Measurements from ENCODE around the gene ANKRD17.
A peak's percentile ranks its signal among the peaks of the same experiment; 100 is the strongest.

Gene ANKRD17

DNA sequence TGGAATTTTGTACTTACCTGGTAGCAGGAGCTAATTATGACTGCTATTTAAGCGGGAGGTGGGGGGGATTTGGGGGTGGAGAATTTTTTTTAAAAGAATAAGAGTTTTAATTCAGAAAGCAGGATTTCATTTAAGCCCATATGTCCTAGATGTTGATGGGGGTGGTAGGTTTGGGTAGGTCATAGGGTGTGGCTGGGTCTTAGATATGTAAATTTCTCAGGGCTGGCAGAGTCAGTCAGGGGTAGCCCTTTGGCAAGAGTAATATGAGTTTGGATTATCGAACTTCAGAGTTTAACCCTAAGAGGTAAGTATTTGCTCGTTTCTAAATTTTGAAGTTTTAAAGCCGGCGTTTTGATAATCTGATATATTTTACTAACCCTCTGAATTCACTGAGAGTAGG lies 153.9 kb downstream of the ANKRD17 start:
- DNase-seq = no peak

DNA sequence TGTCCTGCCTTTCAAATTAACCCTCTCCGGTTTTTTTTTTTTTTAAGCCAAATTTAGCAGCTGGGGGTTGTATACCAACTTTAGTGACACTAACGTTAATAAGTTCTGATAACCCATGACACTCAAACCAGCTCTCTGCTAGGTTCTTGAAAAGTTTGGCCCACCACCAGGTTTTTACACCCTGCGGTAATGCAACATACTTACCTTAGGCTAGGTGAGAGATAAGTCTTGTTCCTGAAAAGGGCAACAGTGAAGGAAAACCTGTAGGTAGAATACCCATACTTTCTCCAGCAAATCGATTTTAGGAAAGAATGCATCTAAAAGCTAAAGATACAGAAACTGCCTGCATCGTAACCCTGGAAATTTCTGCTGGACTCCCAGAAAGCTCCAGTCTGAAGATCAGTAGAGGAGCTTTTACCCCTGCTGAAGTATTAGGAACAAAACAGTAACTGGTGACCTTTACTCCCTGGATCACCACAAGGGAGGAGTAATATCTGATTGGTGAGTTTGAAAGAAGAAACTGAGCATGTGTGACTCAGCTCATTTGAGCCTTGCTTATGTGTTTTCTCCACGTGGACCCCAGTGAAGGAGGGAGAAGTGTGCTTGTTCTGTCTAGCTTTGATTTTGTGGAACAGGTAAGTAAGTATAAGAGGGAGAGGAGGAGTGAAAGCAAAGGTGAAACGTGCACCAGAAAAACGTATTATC lies 154.6 kb downstream of the ANKRD17 start:
- no peak for DNase-seq

DNA sequence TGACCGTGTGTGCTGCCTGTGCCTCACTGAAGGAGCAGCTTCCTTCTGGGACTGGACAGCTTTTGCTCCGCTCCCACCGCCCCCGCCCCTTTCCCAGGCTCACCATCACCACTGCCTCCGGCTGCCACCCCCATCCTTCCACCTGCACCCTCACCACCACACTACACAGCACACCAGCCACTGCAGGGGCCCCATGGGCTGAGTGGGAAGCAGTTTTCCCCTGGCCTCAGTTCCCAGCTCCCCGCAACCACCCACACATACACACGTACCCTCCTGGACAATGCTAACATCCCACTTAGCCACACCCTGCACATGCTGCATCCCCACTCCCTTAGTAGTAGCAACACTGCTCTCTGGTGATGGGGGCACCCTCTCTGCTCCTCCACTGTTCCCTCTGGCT lies 159.5 kb downstream of the ANKRD17 start:
- DNase-seq = no peak

DNA sequence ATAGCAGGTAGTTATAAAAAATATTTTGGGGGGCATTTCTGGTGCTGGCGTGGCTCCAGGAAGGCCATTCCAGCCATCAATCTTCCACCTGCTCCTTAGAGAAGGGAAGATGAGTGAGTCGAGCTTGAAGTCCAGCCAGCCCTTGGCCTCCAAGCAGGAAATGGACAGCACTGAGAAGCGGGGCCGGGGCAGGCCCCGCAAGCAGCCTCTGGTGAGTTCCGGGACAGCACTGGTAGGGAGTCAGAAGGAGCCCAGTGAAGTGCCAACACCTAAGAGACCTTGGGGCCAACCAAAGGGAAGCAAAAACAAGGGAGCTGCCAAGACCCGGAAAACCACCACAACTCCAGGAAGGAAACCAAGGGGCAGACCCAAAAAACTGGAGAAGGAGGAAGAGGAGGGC lies 159.9 kb downstream of the ANKRD17 start:
- no peak for DNase-seq

DNA sequence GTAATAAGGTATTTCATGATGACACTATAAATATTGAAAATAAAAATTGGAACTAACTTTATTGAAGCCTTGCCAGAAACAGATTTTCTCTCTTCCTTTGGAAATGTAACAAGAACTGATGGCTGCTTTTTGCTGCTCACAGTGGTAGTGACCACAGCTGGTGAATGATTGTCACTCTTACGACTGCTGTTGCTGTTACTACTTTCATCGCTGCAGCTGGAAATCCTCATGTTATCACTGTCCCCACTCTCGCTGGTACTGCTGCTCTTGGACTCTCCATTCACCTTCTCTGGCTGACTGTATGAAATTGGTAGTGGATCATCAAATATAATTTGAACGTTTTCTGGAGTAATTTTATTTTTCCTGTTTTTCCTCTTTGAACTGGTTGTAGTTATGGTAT lies 160.6 kb downstream of the ANKRD17 start:
- DNase-seq = no peak

DNA sequence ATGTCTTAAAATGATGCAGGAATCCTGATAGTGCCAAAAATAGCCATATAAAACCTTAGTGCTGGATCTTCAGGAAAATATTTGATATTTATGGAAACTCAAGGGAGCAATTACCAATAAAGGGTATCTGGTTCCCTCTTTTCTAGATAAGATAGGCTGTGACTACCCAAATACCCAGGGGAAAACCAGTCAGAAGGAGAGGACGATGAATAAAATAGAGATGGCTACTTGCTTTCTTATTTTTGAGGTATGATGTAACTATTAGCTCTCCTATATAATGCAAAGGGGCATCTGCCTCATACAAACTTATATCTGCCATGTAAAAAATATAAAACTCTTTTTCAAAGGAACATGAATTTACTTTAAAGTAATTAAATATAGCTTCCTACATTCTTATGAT lies 165.7 kb downstream of the ANKRD17 start:
- no peak for DNase-seq

DNA sequence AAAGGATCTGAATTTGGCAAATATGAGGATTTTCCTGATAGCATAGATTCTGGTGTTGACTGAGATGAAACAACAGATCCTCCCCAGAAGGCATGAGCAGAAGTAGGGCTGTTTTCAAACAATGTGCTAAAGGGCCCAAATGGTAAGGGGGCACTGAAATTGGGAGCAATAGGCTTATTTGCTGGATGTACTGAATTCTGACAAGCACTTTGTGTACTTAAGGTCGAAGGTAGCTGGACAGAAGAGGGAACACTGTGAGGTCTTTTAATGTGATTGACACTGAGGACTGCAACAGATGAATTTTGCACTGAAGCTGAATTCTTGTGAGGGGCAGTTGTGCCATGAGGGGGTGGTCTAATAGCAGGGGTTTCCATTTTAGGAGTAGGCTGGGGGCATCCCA lies 167.9 kb downstream of the ANKRD17 start:
- no peak for DNase-seq

DNA sequence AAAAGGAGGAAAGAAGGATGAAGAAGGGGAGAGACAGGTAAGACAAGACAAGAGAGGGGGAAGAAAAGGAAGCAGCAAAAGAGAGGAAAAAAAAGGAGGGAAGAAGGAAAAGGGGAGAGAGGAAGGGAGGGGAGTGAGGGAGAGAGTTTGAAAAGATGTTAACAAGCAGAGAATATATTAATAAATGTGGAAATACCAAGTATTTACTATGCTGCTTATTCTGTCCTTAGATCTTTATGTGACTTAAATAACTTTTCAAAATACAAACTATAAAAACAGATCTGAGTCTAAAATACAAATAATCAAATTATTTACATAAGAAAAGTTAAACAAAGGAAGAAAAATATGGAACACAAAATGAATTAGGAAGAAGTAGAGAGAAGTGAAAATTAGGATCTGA lies 170.7 kb downstream of the ANKRD17 start:
- no peak for DNase-seq

DNA sequence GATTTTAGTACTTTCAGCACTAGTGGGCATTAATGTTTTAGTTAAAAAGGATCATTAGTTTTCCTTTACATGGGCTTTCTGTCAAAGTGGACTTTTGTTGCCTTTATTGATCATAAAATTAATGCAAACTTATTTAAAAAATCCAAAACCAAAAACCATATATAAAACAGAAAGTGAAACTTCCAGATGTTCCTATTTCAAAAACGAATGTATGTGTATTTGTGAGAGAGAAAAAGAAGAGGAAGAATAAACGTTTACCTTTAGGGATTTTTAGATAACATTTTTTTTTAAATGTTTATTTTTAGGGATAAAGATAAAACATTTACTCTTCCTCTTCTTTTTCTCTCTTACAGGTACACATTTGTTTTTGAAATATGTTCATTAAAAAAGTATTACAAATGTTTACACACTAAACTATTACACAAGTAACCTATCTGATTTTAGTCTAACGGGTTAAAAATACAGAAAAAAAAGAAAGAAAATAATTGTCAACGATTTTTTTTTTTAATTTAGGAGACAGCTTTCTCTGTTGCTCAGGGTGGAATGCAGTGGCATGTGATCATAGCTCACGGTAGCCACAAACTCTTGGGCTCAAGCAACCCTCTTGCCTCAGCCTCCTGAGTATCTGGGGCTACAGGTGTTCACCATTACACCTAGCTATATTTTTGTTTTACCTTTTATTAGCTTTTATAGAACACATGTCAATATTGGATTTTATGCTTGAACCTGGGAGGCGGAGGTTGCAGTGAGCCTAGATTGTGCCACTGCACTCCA lies 172.3 kb downstream of the ANKRD17 start:
- DNase-seq = no peak

DNA sequence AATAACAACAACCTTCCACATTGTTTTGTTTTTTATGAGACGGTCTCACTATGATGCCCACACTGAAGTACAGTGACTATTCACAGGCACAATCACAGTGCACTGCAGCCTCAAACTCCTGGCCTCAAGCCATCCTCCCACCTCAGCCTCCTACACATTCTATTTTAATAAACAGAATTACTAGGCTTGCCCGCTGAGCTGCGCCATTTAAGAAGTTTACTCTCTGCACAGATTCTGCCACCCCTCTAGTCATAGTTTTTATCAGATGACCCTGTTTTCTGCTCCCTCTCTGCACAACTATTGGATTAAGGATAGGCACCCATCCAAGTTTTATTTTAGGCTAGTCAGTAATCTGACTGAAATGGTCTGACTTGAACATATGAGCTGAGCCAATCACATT lies 177.8 kb downstream of the ANKRD17 start:
- no peak for DNase-seq

DNA sequence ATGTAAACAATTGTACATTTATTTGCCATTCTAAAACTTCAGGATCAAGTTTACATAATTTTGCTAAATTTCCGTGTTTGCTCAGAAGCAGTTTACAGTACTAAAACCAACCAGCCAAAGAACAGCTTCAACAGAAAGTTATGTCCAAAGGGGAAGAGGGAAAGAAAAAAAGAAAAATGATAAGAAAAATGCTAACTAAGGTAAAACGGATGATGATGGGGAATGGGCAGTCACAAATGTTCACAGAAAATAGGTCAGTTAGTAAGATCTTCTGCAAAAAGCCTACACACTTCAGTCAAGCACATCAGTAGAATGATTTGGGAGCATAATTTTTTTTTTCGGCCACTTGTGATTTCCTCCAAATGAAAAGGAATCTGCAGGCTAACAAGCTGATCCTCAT lies 182.8 kb downstream of the ANKRD17 start:
- no peak for DNase-seq

DNA sequence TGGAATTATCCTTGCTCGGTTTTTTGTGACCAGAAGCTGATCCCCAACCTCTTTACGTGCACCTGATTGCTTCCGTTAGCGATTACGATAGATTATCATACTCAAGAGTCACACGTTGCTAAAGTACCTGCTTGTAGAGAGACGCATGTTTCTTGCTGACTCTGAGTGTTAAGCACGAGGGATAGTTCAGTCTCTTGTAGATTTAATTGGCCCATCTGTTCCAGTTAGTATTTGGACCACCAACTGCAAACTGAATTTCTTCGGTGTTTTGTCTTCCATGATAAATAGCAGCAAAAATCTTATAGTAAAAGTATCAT lies 188.6 kb downstream of the ANKRD17 start:
- DNase-seq = peak; percentile 61

DNA sequence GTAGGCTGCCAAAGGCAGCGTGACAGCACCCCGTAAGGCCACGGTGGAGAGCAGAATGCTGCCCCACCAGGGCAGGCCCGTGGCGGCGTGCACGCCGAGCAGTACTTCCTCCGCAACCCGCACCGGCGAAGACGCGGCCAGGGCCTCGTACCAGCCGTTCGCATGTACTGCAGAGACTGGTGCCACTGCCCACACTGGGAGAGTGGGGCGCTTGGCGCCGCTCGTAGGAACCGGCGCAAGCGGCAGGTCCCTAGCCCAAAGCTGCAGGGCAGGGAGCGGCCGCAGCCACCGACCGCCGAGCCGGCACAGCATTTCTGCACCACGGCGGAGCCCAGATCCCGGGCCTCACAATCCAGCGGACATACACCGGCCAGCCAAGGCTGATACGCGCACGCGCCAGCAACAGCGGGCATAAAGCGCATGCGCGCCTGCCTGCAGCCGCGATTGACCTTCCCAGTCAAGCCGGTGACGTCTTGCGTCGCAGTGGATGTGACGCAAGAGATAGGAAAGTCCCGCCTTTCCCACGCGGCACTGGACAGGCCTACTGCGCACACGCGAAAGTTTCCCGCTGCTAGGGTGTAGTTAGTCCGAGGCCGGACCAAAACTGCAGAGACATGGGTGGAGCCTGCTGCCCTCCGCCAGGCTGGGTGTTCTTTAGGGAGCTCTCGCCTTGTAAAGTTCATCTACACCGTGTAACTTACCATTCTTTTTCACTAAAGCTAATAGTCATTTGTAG lies 189.1 kb downstream of the ANKRD17 start, which contains the start of gene COX18:
COX18 (minus strand) TSS at position 379 of the 736 bp plus-strand sequence; CDS start at position 312, 67 bp downstream.
- DNase-seq = peak; percentile 91

DNA sequence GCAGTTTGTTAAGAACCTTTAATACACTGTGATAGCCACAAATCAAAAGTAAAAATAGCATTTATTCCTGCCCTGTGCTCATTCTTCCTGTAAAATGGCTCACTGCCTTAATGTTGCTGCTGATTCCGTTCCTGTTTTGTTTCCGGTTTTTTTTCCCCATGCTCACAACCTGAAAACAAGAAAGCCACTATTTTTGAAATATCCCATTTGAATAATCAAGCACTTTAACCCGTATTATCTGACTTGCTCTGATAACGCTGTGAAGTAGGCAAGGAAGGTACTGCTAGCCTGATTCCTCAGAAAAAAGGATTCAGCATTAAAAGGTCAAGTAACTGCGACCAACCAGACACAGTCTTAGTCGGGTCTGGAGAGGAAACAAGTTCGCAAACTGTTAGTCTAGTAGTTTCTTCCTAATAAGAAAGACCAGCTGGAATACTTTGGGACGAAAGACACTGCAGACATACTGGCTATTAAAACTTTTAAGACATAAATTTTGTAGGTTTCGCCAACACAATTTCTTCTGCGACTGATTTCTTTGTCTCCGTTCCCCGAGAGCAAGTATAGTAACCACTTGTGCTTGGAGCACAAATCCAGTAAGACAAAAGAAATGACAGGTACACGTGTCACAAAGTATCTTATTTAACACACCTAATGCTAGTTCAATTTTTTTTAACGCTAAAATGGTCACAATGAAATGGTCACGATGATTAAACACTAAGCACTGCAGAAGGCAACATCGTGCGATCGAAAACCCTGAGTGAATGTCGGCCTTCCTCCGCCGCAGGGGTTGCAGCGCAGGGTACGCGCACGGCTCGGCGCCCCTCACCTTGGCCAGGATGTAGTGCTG lies 189.9 kb downstream of the ANKRD17 start:
- DNase-seq = peak; percentile 39

DNA sequence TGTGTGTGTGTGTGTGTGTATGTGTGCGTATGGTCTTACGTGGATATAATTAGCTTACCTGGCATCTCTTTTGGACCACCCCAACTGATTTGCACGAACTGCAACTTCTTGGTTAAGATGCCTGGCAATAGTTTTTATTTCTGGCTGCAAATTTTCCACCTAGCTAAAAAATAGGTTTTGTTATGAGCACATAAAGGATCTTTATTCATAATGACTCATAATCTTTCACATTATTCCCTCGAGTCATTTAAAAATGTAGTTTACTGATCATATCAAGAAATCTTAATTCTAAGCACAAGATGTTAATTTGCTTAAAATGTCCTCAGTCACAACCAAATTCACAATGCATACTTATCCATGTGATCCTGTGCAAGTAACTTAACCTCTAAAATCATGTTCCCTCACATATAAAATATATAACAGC lies 190.6 kb downstream of the ANKRD17 start:
- no peak for DNase-seq

DNA sequence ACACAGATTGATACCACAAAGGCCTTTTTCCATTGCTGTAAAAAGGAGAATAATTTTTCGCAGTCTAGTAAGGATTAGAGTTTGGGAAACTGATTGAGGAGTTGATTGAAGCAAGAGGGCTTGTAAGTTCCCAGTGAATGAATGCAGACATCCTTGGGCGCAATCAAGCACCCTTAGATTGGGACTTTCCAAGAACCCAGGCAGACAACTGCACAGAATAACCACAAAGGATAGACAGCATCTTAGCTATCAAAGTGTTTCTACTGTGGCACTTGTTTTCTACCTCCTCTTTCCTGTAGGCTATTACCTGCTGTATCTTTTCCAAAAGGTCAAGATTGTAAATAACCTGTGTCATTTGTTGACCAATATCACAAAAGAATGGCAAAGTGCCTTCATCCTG lies 191.7 kb downstream of the ANKRD17 start:
- no peak for DNase-seq

DNA sequence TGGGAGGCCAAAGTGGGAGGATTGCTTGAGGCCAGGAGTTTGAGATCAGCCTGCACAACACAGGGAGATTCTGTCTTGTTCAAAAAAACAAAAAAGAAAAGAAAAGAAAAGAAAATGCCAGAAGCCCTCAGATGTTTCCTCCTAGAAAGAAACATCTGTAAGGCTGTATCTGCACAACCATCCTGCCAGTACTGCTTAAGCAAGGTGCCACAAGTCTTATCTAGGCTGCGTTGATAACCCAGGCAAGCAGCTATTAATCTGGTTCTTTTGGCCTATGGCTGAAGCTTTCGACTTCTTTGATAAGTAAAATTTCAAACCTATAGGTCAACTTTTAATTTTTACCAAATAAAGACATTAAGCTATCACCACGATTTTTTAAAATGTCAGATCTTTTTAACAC lies 192.2 kb downstream of the ANKRD17 start:
- DNase-seq = no peak

DNA sequence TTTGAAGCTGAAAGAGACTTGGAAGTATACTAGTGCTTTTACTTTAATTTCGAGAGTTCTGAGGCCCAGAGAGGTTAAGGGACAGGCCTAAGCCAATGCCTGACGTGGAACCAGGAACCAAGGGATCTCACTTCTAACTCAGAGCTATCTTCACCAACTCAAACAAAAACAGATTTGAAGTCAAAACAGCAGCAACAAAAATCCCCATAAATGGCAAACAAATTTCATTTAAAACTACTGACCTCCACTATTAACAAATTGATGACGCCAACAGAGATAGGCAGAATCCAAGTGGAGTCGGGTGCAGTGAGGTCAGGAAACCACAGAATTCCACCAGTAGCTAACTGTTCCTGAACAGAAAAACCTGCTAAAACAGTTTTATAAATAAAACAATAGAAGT lies 194.1 kb downstream of the ANKRD17 start:
- no peak for DNase-seq

DNA sequence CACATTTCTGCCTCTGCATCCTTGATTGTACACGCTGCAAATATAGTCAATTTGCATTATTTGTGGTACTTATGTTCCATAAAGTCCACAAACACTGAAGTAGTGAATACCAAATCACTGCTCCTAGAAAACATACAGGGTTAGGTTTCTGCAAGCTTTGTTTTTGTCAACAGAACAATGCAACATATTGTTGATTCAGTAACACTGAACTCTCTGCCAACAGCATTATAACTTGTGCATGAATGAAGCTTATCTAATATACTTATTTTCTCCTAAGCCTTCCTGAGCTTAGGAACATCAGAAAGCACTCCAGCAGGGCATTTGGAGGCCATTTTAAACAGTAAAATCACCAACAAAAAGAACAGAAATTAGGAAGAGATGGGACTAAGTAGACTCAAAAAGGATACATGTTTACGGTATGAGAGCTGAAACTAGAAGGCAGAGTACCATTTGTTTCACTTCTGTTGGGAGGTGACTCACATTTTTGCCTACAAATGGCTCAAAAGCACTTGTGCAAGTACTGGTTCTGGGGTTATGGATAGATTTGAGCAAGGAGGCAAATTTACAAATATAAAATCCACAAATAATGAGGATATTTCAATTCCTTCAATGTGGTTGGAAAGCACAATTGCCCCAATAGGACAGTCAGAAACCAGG lies 203.2 kb downstream of the ANKRD17 start:
- no peak for DNase-seq

DNA sequence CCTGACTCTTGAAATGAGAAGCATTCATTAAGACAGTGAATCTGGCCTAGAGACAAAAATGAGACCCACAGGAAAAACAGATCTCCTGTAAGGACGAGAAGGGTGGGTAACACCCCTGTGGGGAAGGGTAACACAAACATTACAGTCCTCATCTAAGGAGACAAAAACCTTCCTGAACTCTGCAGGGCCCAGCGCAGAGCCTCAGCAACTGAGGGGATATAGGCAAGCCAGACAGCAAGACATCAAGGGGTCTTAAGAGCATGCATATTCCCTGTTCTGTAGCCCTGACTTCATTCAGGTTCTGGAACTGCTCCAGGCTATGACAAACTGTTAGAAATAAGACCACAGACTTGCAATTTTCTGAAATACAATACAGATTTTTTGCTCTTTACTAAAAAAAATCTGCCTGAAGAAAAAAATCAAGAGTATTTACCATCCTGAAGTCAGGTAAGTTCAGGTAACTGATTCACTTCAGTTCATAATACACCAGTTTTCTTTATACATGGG lies 204.6 kb downstream of the ANKRD17 start:
- DNase-seq = no peak

DNA sequence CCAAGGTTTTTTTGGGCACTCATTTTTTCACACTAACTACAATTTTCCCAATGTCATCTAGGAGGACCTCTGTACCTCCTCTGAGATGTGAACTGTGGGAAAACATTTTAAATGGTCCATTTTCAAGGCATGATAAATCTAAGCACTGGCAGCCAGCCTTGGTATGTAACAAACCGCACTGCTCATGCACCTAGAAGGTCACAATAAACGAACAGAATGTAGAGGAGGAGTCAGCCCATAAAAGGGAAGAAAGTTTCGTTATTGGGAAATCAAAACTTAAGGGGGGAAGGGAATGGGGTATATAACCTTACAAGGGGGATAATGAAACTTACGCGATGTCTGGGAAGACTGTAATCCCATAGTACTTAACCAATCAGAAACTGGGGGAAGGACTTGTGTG lies 205.5 kb downstream of the ANKRD17 start:
- no peak for DNase-seq

DNA sequence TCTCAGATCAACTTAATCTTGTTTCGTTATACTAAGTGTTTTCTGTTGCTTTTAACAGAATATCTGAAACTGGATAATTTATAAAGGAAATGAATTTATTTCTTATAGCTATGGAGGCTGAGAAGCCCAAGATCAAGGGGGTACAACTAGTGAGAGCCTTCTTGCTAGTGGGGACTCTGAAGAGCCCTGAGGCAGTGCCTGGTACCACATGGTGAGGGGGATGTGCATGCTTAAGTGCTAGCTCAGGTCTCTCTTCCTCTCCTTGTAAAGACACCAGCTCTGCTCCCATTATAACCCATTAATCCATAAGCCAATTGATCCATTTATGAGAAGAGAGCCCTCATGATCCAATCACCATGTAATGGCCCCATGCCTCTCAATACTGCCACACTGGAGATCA lies 207.0 kb downstream of the ANKRD17 start:
- DNase-seq = no peak
